ENCODE data around the gene B4GALT5. TPM values are rescaled to one million over a fixed set of nuclear protein-coding genes. Genes with fewer than 3 reads are reported as not detected.

The B4GALT5 gene
- total RNA-seq, 3 donors from 2014 or later, result 16.8 to 33.8 (median 22.1) TPM

DNA sequence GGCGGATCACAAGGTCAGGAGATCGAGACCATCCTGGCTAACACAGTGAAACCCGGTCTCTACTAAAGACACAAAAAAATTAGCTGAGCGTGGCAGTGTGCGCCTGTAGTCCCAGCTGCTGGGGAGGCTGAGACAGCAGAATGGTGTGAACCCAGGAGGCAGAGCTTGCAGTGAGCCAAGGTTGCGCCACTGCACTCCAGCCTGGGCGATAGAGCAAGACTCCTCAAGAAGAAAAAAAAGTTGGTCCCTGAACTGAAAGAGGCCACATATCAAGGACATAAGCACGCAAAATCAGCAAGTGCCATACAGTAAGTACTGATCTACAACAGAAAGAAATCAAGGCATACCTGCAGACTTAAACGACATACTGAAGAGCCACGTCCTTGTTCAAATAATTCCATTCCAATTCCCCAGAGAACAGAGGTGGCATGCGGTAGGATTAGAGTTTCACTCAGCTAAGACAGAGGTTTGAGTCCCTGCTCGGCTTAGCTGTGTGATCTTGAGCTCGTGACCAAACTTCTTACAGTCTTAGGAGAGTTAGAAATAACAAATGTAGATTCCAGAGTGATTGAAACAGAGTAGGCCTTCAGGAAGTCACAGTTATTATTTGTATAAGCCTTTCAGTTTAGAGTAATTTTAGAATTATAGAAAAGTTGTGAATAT, 29.2 kb downstream of the B4GALT5 start:
- no peak for TF ChIP-seq CTCF (IDR thresholded peaks at IDR 0.05)
- TF ChIP-seq POLR2AphosphoS5 (IDR thresholded peaks at IDR 0.05), result no peak
- TF ChIP-seq POLR2A (IDR thresholded peaks at IDR 0.05), result no peak

GRCh38 chr20:49682798-49683197, 30.9 kb downstream of the B4GALT5 start:
- no peak overlapping the region for H3K4me3 ChIP-seq
- H3K27me3 ChIP-seq, result no peaks in the 10 kb centered on the region
- no peak overlapping the region for H3K27ac ChIP-seq
- DNase-seq (ENCODE audit: low spot score in 2 of 2), result no peak
- intact Hi-C loops (cut with DNase I; ENCODE audit: low total_unique reads), result no loop called here
- H3K36me3 ChIP-seq, result no peaks in the 10 kb centered on the region
- peaks cover 5 to 14% of the 10 kb centered on the region in 2 donors for H3K4me1 ChIP-seq
- H3K9me3 ChIP-seq, result no peaks in the 10 kb centered on the region
- no peak for TF ChIP-seq POLR2A (IDR thresholded peaks at IDR 0.05)

More for the DNA sequence above, 29.2 kb downstream of the B4GALT5 start:
- intact Hi-C loops (cut with DNase I; ENCODE audit: low total_unique reads), result no loop called here
- Histone ChIP-seq H3K4me1 (no peaks in the 10 kb centered on the region), H3K27ac (no peak overlapping the region), H3K4me3 (no peak overlapping the region), H3K9me3 (no peaks in the 10 kb centered on the region), H3K27me3 (no peaks in the 10 kb centered on the region), H3K36me3 (no peaks in the 10 kb centered on the region)
- no peak for DNase-seq (ENCODE audit: low spot score in 2 of 2)

DNA sequence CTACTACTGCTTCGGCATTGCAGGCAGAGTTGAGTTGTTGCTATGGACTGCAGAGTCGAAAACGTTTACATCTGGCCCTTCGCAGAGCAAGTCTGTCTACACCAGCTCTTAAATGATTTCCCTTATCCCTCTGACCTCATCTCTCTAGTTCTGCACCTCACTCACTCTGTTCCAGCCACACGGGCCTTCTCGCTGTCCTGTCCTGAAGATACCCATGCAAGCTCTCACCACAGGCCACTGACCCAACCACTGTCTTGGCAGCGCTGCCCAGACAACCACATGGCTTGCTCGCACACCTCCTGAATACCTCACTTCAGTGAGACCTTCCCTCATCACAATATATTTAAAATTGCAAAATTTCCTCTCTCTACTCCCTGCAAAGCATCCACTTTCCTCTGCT, 31.4 kb downstream of the B4GALT5 start:
- H3K27me3 ChIP-seq, result no peaks in the 10 kb centered on the region
- peaks cover 5 to 15% of the 10 kb centered on the region in 2 donors for H3K4me1 ChIP-seq
- intact Hi-C loops (cut with DNase I; ENCODE audit: low total_unique reads), result no loop called here
- no peak overlapping the region for H3K4me3 ChIP-seq
- H3K27ac ChIP-seq, result no peak overlapping the region
- H3K36me3 ChIP-seq, result no peaks in the 10 kb centered on the region
- TF ChIP-seq POLR2AphosphoS5 (IDR thresholded peaks at IDR 0.05), result no peak
- no peak for TF ChIP-seq POLR2A (IDR thresholded peaks at IDR 0.05)
- TF ChIP-seq CTCF (IDR thresholded peaks at IDR 0.05), result no peak
- DNase-seq (ENCODE audit: low spot score in 2 of 2), result no peak
- H3K9me3 ChIP-seq, result no peaks in the 10 kb centered on the region

DNA sequence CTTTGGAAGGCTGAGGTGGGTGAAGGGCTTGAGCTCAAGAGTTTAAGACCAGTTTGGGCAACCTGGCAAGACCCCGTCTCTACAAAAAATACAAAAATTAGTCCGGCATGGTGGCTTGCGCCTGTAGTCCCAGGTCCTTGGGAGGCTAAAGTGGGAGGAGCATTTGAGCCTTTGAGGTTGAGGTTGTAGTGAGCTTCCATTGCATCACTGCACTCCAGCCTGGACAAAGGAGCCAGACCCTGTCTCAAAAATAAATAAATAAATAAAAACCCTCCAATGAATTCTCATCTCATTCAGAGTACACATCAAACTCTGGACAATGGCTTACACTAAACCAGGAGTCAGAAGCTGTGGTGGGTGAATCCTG, 31.8 kb downstream of the B4GALT5 start:
- Histone ChIP-seq H3K36me3 (no peaks in the 10 kb centered on the region), H3K9me3 (no peaks in the 10 kb centered on the region), H3K27ac (no peak overlapping the region), H3K4me1 (peaks cover 5 to 15% of the 10 kb centered on the region in 2 donors), H3K27me3 (no peaks in the 10 kb centered on the region), H3K4me3 (no peak overlapping the region)
- no peak for DNase-seq (ENCODE audit: low spot score in 2 of 2)
- TF ChIP-seq CTCF (IDR thresholded peaks at IDR 0.05) (no peak), POLR2A (IDR thresholded peaks at IDR 0.05) (no peak), POLR2AphosphoS5 (IDR thresholded peaks at IDR 0.05) (no peak)
- intact Hi-C loops (cut with DNase I; ENCODE audit: low total_unique reads), result no loop called here

DNA sequence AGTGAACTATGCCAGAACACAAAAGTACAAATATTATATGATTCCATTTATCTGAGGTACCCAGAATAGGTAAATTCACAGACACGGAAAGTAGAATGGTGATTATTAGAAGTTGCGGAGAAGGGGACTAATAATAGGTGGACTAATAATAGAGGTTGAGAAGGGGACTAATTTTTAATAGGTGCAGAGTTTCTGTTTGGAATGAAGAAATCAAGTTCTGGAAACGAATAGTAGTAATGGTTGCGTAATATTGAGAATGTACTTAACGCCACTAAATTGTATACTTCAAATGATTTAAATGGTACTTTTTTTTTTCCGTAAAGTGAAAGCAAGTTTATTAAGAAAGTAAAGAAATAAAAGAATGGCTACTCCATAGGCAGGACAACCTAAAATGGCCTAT, 33.2 kb downstream of the B4GALT5 start:
- Histone ChIP-seq H3K4me1 (peaks cover 5 to 15% of the 10 kb centered on the region in 2 donors), H3K27me3 (no peaks in the 10 kb centered on the region), H3K9me3 (no peaks in the 10 kb centered on the region), H3K27ac (no peak overlapping the region), H3K4me3 (no peak overlapping the region), H3K36me3 (no peaks in the 10 kb centered on the region)
- TF ChIP-seq CTCF (IDR thresholded peaks at IDR 0.05) (no peak), POLR2AphosphoS5 (IDR thresholded peaks at IDR 0.05) (no peak), POLR2A (IDR thresholded peaks at IDR 0.05) (no peak)
- no peak for DNase-seq (ENCODE audit: low spot score in 2 of 2)
- intact Hi-C loops (cut with DNase I; ENCODE audit: low total_unique reads), result no loop called here

Data from breast epithelium (tissue), 4 donors.